Neural progenitor cell (in vitro differentiated cells): Measurements from ENCODE around the gene ZCWPW1.

ENCODE experiments used
- CTCF ChIP-seq: fragments of 200-600 bp; sonication (generic); IDR thresholded peaks from 2 replicates; pipeline ENCODE4 v1.5.1; 2017; ENCODE audit warnings: antibody characterized with exemption, mild to moderate bottlenecking
- EZH2 ChIP-seq: fragments of 200-600 bp; sonication (generic); IDR thresholded peaks from 2 replicates; pipeline ENCODE4 v1.6.1; 2017; ENCODE audit warnings: antibody characterized with exemption, mild to moderate bottlenecking, moderate library complexity

- TF ChIP-seq CTCF = no peak
- TF ChIP-seq EZH2 = no peak
These were observed 41.6 kb downstream of the ZCWPW1 start for GRCh38 chr7:100386940-100387339.
